Measurements from ENCODE around the gene BATF2.
"Not testable (repeated sequence)": the region's sequence is repeated elsewhere in the genome, so short reads cannot be mapped to it uniquely, and the experiment has no call there.

The BATF2 gene, protein sequence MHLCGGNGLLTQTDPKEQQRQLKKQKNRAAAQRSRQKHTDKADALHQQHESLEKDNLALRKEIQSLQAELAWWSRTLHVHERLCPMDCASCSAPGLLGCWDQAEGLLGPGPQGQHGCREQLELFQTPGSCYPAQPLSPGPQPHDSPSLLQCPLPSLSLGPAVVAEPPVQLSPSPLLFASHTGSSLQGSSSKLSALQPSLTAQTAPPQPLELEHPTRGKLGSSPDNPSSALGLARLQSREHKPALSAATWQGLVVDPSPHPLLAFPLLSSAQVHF
- long read RNA-seq, donor 1, partial matches to known transcripts, result 0 of 4 reads
- long read RNA-seq, donor 1, other reads (novel, unspliced or antisense), result 0 of 4 reads
- long read RNA-seq, donor 2, partial matches to known transcripts, result 0 of 9 reads
- long read RNA-seq, donor 2, other reads (novel, unspliced or antisense), result 5 of 9 reads
- long read RNA-seq, donor 3, partial matches to known transcripts, result 0 of 1 reads
- long read RNA-seq, donor 3, other reads (novel, unspliced or antisense), result 0 of 1 reads
- long read RNA-seq, donor 4, partial matches to known transcripts, result 0 of 3 reads
- long read RNA-seq, donor 4, other reads (novel, unspliced or antisense), result 0 of 3 reads
- long read RNA-seq, donor 5, partial matches to known transcripts, result 0 of 2 reads
- long read RNA-seq, donor 5, other reads (novel, unspliced or antisense), result 0 of 2 reads
- long read RNA-seq, donor 6, partial matches to known transcripts, result 0 of 4 reads
- long read RNA-seq, donor 6, other reads (novel, unspliced or antisense), result 0 of 4 reads
- long read RNA-seq, donor 7, transcript BATF2-203 (1 exons, 2,569 nt), result major isoform, 6 of 56 reads
- long read RNA-seq, donor 7, partial matches to known transcripts, result 31 of 56 reads
- long read RNA-seq, donor 7, other reads (novel, unspliced or antisense), result 16 of 56 reads
- long read RNA-seq, donor 8, partial matches to known transcripts, result 0 of 1 reads
- long read RNA-seq, donor 8, other reads (novel, unspliced or antisense), result 0 of 1 reads

DNA sequence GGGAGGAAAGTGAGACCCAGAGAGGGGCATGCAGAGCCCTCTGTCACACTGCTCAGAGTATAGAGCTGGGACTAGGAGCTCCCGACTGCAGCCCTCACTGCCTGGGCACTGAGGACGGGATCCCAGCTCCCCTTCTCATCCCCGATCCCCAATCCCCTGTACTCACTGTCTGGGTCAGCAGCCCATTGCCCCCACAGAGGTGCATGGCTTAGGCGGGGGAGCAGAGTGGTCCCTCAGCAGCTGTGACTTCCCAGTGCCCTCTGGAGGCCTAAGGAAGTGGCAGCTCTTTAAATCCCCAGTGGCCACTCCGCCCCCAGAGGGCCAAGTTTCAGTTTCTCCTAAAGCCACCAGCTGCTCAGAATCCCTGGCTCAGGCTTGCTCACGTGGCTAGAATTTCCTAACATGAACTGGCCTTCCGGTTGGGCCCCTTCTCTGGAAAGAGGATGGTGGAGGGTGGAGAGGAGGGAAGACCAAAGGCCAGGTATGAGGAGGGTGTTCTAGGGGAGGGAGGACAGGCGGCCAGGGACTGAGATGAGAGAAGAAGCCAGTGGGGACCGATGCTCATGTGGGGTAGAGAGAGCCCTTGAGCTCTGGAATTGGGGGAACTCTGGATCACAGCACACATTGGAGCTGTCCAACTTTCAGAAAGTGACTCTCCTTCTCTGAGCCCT is at the start of gene BATF2:
BATF2 (minus strand) TSS at position 262 of the 671 bp plus-strand sequence; CDS start at position 205, 57 bp downstream.
- DNase-seq, result peak; percentile 52

DNA sequence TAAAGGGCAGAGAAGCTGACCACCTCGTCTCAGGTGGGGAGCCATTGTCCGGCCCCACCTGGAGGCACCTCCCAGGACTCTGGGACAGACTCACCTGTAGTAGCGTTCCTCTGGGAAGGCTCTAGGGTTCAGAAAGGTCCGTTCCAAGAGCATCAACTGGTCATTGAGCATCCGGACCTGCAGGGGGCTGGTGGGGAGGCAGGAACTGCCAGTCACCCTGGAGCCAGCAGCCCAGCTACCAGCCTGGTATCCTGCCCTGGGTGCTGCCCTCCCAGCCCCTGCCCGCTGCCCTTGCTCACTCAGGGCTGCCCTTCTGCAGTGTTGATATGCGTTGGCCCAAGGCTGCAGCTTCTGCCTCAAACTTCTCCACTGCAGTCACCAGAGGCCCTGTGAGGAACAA is 49.0 kb upstream of the BATF2 start:
- no peak for DNase-seq

DNA sequence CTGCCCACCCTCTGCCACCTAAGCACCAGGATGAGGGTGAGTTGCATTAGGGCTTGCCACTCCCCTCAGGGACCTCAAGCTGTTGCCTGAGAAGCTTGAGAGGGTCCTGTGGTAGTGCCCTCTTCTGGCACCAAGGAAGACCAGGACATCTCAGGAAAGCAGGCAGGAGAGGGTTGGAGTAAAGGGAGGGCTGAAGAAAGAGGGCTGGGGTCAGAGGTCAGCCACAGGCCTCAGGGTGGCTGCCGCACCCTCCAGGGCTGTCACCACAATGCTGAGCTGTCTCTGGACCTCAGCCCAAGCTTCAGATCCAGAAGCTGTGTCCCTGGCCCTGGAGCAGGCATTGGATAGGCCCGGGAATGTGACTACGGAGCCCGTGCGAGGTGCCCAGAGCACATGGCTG is 48.3 kb upstream of the BATF2 start:
- DNase-seq, result no peak

DNA sequence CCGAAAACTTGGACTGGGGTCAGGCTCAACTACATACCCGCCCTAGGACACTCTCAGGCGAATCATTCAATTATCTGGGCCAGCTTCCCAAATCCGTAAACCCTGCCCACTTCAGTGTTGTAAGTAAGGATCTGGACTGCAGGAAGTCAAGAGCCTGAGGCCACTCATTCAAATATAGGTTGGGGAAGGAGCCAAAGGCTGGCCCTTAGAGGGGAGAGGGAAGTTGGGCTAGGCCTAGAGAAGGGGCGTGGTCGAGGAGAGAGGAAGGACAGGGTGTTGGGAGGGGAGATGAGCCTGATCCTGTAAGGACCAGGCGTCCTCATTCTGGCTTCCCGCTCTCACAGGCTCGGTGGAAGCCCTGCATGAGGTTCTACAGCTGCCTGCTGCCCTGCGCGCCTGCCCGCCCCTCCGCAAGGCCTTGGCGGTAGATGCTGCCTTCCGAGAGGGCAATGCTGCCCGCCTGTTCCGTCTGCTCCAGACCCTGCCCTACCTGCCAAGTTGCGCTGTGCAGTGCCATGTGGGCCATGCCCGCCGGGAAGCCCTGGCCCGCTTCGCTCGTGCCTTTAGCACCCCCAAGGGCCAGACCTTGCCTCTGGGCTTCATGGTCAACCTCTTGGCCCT is 47.2 kb upstream of the BATF2 start:
- DNase-seq, result no peak

DNA sequence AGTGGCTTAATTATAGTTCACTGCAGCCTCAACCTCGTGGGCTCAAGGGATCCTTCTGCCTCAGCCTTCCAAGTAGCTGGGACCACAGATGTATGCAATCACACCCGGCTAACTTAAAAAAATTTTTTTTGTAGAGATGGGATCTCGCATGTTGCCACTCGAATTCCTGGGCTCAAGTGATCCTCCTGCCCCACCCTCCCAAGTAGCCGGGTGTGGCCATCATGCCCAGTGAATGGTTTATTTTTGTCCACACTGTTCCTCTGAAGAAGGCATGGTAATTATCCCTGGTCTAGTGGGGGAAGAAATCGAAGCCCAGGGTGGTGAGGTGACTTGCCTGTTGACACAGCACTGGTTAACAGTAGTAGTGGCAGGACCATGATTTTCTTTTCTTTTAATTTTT is 46.1 kb upstream of the BATF2 start:
- no peak for DNase-seq

DNA sequence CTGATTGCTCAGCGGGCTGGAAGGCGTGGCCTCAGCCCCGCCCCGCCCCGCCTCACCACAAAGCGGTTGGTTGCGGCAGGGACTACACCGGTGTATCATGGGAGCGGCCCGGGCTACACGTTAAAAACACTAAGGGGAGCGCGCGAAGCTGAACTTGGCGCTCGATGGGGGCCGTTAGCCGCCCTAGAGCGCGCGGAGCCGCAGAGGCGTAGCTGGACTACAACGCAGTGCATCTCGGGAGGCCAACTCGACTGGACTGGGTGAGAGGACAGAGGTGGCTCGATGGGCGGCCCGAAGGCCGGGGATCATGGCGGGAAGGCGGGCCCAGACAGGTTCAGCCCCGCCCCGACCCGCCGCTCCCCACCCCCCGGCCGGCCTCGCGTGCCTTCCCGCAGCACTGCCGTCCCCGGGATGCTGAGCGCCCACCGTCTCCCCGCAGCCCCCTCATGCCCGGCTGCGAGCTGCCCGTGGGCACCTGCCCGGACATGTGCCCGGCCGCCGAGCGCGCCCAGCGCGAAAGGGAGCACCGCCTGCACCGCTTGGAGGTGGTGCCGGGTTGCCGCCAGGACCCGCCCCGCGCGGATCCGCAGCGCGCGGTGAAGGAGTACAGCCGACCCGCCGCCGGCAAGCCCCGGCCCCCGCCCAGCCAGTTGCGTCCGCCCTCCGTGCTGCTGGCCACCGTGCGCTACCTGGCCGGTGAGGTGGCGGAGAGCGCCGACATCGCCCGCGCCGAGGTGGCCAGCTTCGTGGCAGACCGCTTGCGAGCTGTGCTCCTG is 44.3 kb upstream of the BATF2 start, which contains the start of gene SAC3D1:
SAC3D1 (plus strand) TSS at position 364 of the 776 bp plus-strand sequence; CDS start at position 447, 83 bp downstream.
- DNase-seq, result peak; percentile 96

DNA sequence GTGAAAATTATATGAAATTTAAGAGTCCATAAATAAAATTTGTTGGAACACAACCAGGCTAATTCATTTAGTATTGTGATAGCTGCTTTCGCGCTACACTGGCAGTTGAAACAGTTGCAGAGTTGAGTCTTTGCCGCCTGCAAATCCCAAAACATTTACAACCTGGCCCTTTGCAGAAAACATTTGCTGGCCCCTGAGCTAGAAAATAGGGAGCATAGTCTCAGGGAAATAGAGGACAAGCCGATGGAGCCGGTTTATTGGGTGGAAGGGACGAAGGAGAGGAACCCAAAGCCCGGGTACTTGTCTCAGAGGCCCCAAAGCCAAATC is 43.7 kb upstream of the BATF2 start:
- DNase-seq, result no peak

DNA sequence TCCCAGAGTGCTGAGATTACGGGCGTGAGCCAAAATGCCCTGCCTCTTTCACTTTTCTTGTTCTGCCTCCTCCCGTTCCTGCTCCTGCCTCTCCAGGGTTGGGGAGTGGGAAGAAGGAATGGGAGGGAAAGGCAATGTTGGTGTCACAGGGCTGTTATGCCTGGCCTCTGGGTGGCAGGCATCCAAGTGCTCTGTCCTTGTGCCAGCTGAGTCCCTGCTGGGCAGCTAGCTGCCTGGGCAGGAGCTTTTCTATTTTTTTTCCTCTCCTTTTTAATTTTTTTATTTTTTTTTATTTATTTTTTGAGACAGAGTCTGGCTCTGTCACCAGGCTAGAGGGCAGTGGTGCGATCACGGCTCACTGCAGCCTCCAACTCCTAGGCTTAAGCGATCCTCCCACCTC is 40.2 kb upstream of the BATF2 start:
- DNase-seq, result no peak

DNA sequence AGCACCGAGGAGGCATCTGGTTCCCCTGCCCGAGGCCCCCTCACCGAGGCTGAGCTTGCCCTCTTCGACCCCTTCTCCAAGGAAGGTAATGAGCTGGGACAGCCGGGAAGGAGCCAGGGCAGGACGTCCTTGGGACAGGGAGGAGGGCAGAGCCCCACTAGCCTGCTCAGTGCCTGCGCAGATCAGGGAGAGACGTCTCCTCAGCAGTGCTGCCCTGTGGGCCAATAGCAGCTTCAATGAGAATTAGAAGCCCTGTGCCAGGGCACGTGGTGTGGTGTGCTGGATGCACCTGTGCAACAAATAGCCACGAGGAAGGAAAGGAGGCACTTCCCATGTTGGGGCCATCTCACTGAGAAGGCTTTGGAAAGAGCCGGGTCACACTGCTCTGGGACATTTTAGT is 38.8 kb upstream of the BATF2 start:
- no peak for DNase-seq

DNA sequence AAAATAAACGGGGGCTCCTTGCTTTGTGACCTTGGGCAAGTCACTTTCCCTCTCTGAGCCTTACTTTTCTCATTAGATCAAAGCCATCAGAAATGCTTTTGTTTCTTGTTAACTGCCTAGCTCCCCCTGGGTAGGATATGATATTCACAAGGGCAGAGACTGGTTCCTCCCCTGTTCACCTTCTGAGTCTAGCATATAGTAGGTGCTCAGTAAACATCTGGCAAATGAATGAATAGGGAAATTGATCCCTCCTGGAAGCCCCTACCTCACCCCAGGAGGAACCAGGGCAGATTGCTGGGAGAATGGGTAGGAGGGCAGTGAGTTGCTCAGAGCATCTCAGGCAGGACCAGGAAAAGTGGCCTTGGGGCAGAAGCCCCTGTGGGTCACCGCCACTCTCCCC is 37.7 kb upstream of the BATF2 start:
- no peak for DNase-seq

DNA sequence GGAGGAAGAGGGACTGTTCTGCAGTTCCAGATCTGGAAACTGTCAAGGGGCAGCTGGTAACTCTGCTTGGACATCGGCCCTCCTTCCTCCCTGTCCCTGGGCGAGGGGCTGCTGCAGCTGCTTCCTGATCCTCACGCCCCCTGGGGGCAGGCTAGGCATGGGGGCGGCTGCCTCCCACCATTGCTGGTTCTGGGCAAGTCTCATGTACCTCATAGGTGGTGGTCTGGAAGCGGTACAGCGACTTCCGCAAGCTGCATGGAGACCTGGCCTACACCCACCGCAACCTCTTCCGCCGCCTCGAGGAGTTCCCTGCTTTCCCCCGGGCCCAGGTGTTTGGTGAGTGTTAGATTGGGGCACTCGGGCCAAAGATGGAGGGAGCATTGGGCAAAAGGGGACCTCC is 35.4 kb upstream of the BATF2 start:
- no peak for DNase-seq

DNA sequence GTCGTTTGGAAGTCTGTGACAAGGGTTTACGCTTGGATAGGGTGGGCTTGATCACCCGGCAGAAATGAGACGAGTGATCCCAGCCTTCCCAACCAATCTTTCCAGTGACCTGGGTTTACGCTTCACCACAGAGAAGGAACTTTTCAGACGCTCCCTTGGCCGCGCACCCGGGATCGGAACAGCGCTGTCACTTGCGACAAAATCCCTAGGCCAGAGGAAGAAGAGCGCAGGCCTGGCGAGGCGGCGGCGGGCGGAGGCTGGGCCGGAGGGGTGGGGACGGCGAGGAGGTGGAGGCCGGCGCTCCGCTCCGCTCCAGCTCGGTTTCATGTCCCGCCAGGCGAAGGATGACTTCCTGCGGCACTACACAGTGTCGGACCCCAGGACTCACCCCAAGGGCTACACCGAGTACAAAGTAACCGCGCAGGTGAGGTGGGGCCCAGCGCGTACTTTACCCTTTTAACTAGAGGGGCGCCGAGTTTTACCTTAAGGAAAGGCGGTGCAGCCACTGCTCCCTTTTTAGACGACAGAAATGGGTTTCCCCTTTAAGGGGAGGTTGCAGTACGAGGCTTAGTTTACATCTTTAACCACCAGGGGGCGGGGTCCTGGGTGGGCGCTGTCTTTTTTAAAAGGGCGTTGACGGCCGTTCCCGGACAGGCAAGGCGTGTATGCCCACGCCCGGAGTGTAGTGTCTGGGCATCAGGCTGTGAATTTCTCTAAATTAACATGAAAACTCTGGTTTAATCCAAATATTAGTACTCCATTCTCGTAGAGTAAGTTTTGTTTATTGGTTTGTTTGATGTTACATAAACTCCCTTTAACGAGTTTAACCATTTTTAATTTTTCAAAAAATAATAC is 30.7 kb upstream of the BATF2 start, which contains the start of gene SNX15:
SNX15 (plus strand) TSS at position 227 of the 855 bp plus-strand sequence; CDS start at position 326, 99 bp downstream.
- peak; percentile 99 for DNase-seq

DNA sequence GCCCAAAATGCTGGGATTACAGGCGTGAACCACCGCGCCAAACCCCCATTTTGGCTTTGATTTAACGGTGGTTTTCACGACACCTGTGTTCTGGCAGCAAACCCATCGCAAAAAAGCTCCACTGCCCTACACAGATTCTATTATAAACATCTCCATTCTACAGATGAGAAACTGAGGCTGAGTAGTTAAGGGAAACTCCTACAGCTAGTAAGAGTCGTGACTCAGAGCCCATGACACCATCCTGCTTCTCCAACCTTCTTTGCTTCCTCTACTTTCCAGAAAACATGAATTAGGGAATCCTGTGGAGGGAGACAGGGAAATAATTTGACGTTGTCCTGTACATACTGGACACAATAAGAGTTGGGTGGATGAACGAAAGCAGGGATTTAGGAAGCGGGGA is 30.0 kb upstream of the BATF2 start:
- DNase-seq, result no peak

DNA sequence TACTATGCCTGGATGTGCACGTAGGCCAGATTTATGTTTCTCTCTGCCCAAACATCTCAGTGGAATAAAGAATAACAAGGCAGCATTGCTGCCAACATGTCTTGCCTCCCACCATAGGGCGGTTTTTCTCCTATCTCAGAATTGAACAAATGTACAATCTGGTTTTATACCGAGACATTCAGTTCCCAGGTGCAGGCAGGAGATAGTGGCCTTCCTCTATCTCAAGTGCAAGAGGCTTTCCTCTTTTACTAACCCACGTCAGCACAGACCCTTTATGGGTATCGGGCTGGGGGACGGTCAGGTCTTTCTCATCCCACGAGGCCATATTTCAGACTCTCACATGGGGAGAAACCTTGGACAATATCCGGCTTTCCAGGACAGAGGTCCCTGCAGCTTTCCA is 26.7 kb upstream of the BATF2 start:
- not testable (repeated sequence) for DNase-seq

DNA sequence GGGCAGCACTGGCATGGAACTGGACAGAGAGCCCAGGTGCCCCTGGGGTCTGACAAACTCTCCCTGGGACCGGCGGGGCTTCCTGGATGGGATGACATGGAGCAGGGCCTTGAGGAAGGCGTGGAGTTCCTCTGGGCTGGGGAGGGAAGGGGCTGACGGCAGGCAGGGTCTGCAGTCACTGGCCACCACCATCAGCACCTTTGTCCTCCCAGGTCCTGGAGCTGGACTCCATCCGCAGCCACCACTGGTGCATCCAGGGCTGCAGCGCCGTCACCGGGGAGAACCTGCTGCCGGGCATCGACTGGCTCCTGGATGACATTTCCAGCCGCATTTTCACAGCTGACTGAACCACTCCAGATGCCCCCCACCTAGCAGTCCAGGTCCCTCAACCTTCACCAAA is 24.7 kb upstream of the BATF2 start:
- DNase-seq, result no peak

DNA sequence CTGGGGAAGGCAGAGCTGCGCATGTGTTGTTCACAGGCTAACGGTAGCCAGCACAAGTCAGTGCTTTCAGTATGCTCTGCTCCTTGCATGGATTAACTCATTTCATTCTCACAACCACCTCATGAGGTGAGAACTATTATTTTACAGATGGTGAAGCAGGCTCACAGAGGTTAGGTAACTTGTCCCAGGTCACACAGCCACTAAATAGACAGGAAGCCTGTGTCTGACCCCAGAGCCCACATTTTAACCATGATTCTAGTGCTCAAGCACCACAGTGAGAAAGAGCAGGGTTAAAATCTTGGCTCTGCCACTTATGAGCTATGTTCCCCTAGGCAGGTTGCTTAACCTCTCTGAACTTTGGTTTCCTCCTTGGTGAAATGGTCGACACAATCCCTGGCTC is 24.2 kb upstream of the BATF2 start:
- DNase-seq, result no peak

DNA sequence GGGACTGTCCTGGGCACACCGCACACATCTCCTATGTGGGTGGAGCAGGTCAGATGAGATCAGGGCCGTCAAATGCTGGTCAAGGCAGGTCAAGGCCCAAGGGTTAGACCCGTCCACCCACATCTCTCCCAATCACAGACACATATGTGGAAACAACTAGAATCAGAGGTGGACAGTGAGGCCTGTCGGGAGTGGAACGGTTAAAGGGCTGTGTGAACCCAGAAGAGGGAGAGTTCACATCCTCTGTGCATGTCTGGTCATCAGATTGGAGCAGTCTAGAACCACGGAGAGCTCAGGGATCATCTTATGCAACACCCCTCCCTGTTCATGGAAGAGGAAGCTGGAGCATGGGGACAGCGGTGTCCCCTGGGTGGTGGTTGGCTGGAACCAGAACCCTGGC is 23.1 kb upstream of the BATF2 start:
- DNase-seq, result no peak

DNA sequence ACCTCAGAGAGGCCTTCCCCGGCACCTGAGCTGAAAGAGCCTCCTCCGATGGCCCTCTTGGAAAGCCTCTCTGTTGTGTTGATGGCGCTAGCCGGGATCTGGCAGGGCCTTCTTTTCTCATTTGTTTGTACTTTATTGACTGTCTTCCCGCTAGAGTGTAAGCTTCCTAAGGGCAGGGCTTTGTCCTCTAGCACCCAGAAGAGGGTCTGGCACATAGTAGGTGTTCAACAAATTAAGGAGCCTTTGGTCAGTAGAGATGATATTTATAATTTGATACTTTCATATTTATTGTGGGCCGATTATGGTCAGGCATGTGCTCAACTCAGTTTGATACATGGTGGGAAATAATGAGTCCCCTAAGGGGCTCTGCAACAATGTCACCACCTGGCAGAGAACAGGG is 21.2 kb upstream of the BATF2 start:
- DNase-seq, result no peak

DNA sequence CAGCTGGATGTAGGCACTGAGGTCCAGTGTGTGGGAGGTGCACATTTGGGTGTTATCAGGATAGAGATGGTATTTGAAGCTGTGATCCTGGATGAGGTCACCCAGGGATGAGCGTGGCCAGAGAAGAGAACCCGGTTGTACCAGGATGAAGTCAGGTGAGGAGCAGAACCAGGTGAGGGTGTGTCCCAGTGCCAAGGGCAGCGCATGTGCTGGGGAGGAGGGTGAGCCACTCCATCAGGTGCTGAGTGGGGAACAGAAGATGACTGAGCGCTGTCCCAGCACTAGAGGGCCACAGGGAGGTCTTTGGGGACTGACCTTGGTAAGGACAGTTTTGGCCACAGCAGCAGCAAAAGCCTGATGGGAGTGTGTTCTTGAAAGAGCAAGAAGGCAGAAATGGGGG is 19.9 kb upstream of the BATF2 start:
- no peak for DNase-seq

DNA sequence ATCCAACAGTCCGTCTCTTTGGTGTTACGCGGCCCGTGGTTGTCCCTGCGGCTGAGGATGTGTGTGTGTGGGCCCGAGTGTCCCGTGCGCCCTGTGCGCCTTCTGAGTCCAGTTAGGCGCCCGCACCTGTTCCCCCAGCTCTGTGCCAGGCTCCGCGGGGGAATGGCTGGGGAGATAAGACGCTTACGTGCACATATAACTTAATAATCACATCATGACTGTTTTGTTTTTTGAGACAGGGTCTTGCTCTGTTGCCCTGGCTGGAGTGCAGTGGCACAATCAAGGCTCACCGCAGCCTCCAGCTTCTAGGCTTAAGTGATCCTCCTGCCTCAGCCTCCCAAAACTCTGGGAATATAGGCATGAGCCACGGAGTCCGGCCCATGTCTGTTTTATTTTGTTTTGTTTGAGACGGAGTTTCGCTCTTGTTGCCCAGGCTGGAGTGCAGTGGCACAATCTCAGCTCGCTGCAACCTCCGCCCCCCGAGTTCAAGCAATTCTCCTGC is 18.0 kb upstream of the BATF2 start:
- DNase-seq, result no peak

Measured in right kidney (tissue), 9 donors.